HG03439 (cell line): Measurements from ENCODE around the gene FCMR.
"Not testable (repeated sequence)": the region's sequence is repeated elsewhere in the genome, so short reads cannot be mapped to it uniquely, and the experiment has no call there.

Source experiments
- ATAC-seq: cut with Tn5 transposase; IDR thresholded peaks from one replicate; pipeline ENCODE4 v1.9.1; 2021; ENCODE audit warnings: mild to moderate bottlenecking, moderate library complexity; ENCODE audit not compliant: unreplicated experiment

Gene FCMR

DNA sequence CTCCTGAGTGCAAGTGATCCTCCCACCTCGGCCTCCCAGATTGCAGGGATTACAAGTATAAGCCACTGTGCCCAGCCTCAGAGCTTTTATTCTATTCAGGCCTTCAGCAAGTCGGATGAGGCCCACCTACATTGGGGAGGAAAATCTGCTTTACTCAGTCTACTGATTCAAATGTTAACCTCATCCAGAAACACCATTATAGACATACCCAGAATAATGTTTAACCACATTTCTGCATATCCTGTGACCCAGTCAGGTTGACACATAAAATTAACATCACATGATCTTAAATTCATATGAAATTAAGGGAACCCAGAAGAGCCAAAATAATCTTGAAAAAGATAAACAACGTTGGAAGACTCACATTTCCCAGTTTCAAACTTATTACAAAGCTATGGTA lies 41.4 kb downstream of the FCMR start:
- ATAC-seq: no peak

DNA sequence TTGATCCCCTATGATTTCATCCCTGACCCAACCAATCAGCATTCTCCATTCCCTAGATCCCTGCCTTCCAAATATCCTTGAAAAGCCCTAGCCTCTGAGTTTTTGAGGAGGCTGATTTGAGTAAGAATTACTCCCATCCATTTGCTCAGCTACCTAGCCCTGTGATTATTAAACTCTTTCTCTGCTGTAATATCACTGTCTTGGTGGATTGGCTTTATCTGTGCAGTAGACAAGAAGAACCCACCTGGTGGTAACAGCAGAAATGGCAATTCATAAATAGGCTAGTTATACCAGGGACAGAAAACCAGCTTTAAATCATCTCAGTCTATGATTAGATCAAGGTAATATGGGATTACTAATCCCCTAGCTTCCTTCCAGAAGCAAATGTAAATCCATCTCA lies 43.3 kb downstream of the FCMR start:
- no peak for ATAC-seq

DNA sequence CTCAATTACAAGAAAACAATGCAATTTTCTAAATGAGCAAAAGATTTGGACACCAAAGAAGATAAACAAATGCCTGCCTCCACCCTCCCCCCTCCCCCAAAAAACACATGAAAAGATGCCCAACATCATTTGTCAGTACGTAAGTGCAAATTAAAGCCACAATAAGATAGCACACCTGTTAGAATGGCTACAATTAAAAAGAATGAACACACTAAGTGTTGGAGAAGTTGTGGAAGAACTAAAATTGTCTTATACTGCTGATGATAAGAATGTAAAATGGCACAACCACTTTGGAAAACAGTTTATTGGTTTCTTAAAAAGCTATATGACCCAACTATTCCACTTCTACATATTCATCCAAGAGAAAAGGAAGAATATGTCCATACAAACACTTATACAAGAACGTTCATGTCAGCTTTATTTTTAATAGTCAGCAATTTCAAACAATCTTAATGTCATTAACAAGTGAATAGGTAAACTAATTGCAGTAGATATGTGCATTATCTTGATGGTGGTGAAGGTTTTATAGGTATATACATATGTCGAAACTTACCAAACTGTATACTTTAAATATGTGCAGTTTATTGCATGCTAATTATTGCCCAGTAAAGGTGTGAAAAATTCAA lies 45.9 kb downstream of the FCMR start:
- no peak for ATAC-seq

DNA sequence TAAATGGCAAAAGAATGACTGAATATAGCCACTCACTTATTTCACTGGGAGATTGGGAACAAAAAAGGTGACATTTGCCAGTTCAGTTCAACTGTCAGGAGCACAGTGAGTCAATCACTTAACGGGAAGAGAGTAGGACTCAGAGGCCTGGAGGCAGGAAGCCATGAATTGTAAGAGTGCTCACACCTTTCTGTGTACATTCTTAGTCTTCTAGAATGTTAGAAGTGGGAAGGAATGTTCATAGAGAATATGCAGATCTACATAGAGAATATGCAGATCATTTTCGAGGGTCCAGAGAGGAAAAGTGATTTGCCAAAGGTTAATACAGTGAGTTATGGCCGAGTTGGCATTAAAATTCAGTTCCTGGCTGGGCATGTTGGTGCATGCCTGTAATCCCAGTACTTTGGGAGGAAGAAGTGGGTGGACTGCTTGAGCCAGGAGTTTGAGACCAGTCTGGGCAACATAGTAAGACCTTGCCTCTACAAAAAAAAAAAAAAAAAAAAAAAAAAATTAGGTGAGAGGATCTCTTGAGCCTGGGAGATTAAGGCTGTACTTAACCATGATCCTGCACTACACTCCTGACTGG lies 48.0 kb downstream of the FCMR start:
- ATAC-seq: no peak

DNA sequence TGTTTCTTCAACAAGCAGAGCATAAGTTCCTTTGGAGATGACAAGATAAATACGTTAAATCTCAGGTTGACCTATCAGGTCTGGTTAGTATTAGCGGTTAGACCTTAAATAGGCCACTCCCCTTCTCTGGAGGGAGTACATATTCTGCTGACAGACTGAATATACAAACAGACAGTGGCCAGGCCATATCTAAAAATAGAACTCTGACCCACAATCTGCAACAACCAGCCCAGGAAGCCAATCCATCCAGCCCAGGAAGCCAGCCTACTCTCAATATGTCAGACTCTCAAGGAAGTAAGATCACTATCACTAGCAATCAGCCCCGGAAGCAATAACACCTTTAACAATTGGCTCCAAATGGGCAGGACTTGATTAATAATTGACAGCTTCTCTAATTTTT lies 49.6 kb downstream of the FCMR start:
- ATAC-seq: no peak

DNA sequence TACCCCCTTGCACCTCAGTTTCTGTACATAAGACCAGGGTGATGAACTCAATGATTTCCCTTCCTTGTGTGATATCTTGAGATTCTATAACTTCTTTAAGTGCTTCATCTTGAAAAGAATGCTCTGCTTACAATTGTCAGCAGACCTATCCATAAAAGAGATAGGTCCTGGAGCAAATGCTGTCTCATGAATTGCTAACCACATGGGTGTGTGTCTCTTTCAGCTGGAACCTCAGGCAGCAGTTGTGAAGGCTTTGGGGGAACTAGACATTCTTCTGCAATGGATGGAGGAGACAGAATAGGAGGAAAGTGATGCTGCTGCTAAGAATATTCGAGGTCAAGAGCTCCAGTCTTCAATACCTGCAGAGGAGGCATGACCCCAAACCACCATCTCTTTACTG lies 53.5 kb downstream of the FCMR start:
- ATAC-seq: no peak

DNA sequence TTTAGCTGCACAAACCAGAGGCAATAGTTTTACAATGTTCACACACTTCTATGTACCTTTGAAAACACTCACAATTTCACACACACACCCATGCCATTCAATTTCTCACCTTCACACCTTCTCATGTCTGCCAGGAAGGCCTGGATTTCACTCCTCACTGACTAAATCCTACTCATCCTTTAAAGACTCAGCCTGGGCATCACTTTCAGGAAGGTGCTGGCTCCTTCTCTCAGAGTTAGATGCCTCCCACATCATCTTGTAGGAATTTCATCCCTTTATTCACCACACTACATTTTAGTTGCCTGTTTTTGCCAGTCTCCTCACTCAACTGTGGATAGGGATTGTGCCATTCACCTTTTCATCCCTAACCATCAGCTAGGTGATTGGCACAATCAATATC lies 54.0 kb downstream of the FCMR start:
- ATAC-seq: no peak

DNA sequence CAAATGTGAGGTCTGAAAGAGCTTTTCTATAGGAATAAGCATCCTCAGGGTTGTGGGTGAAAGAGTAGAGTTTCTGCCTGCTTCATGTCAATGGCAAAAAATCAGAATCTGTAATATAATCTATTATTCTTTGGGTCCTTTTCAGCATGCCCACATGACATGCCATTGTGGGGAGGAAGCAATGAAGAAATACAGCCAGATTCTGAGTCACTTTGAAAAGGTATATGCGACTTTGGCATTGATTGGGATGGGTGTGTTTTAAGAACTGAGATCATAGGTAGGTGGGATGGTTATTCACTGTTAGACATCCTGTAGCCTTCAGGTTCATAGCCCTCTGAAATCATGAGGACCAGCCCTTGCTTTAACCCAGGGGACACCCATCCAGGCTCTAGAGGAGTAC lies 54.5 kb downstream of the FCMR start:
- no peak for ATAC-seq

DNA sequence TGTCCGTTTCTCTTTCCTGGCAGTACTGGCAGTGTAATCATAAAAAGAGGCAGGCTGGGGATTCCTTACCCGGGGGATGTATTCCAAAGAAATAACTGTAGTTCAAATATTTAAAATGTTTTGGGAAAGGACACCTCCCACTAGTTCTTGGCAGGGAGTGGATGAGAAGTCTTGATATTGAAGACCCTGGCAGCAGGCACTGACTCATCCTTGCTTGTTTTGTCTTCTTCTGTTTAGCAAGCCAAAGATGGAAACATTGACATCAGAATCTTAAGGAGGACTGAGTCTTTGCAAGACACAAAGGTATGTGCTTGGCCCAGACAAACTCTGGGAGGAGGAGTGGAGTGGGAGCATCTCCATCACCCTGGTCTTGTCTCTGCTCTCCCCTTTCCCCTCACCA lies 55.7 kb downstream of the FCMR start:
- no peak for ATAC-seq

DNA sequence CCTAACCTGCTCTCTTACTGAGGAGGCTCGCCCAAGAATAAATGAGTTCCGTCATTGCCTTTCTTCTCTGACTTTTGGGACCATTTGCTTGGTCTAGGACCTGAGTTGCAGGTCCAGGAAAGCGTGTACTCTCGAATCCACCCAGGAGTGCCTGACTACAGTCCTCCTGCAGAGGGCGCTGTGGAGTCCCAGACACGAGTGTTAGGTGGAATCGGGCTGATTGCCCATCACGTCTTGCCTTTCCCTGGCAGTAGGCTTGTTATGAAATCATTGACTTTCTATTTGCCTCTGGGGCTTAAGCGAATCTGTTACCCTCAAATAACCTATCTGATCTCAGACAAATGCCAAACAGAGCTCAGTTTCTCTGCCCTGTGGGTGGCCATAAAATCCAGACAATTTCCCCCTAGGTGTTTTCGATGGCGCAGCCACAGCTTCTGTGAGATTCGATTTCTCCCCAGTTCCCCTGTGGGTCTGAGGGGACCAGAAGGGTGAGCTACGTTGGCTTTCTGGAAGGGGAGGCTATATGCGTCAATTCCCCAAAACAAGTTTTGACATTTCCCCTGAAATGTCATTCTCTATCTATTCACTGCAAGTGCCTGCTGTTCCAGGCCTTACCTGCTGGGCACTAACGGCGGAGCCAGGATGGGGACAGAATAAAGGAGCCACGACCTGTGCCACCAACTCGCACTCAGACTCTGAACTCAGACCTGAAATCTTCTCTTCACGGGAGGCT lies 56.6 kb downstream of the FCMR start, which contains the start of gene IL20:
TSS of gene IL20 (plus strand) at position 685 of the 733 bp plus-strand sequence. CDS start 230 bp downstream, outside the sequence.
- ATAC-seq: no peak

DNA sequence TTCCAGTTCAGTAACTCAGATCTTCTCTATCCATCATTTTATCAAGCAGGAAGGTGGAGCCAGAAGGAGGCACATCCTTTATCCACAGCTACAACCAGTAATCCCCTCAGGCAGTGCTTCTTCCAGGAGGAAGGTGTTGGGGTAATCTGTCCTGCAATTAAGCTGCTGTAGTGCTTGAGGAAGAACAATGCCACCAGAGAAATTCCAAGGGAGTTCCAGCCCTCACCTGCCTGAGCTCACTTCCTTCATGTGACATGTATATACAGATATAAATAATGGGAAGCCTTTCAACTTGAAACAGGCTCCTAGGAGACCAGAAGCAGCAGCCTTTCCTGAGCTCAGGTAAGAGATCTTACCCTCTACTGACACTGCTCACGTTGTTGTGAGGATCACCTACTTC lies 58.5 kb downstream of the FCMR start:
- no peak for ATAC-seq

DNA sequence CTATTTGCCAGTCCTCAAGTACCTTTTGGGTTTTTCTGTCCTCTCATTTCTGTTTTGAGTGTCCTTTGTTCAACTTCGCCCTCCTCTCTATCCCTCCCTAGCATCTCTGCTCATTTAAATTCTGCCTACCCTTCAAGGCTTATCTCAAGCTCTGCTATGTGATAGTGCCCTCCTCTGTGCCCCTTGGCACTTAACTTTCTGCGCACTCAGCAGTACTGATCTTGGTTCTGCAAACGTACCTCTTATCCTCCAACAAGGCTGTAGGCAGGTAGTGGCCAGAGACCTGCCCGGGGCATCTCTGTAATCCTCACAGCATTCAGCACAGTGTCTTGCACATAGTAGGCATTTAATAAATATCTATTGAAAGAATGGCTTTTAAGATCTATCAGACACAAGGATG lies 61.6 kb downstream of the FCMR start:
- no peak for ATAC-seq

DNA sequence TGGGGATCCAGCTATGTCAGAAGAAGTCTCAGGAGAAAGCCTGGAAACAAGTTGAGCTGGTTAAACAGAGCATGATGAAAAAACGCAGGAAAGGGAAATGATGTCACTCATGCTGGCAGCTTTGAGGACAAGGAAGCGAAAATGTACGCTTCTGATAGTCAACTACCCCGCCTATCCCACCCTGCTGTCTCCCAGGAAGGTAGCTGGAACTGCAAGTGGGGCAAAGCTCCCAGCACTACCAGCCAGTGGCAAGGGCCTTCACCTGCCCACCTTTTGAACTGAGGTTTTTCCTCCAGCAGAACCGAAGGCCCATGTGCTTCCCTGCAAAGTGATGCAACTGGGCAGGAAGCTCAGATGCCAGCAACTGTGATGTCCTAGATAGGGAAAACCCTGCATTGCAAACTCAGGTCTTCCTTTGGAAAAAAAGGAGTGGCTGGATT lies 62.6 kb downstream of the FCMR start:
- ATAC-seq: no peak

DNA sequence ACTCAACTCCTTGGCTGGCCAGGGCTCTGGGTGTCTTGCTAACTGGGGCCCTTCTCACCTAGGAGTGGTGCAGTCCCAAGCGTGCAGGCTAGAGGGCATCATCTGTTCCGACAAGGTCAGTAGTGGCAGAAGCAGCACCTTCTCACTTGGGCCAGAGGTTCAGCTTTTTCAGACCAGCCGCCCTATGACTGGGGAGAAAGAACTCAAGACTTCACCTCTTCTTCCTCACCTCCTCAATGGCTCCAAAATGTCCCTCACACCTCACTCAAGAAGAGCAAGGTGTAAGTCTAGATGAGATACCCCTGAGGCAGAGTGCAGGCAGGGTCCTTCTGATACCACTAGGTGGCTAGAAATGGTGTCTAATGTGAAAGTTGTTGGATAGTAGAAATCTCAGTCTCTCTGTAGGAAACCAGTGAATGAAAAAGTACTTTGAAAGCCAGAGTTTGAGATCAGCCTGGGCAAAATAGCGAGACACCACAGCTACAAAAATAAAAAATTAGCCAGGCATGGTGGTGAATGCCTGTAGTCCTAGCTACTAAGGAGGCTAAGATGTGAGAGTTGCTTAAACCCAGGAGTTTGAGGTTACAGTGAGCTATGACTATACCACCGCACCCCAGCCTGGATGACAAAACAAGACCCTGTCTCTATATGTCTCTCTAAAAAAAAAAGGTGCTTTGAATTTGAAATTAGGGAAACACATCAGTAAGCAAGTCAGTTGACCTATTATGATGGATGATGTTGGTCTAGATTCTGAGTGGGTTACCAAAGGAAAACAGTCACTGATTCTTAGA lies 64.9 kb downstream of the FCMR start:
- ATAC-seq: no peak

DNA sequence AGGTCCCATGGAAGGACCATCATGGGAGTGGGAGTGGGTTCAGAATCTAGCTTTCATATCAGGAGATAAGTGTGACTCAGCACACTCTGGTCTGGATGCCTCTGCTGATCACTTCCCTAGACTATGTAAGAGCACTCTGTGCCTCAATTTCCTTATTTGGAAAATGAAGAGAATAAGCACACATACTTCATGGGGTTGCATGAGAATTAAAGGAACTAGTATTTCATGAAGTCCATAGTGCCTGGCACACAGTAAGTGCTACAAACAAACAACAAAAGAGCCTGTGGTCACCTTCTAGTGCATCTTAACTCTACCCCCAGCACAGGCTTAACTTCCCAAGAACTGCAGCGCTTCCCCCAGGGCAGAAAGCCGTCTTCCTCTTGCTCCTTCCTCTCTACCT lies 65.9 kb downstream of the FCMR start:
- no peak for ATAC-seq

DNA sequence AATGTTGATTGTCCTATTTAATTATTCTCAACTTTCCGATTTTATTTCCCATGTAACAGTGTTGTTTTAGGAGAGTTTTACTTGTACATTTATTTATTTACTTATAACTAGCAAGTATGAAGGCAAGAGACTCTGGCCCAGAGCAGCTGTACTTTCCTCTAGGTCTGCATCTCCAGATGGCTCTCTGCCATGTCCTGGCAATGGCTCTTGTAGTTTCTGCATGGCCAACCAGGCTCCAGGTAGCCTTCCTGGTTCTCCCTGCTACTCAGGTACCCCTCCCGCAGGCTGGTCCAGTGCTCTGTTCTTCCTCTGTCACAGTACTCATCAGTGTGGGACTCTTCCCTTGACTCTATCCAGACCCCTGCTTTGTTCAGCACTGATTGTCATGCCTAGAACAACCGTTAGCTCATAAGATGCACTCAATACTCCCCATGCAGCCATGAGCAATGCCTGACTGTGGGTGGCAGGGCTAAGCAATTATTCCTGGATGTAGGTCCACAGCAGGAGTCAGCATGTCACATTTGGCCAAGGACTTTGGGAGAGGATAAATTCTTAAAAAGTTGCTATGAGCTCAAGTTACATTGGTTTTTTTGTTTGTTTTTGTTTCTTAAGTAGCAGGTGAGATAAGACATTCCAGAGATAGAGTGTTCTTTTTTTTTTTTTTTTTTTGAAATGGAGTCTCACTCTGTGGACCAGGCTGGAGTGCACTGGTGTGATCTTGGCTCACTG lies 67.2 kb downstream of the FCMR start:
- no peak for ATAC-seq

DNA sequence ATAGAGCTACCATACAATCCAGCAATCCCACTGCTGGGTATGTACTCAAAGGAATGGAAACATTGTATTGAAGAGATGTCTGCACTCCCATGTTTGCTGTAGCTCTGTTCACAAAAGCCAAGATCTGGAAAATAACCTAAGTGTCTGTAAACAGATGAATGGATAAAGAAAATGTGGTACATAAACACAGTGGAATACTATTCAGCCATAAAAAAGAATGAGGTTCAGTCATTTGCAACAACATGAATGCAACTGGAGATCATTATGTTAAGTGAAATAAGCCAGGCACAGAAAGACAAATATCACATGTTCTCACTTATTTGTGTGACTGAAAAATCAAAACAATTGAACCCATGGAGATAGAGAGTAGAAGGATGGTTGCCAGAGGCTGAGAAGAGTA lies 68.0 kb downstream of the FCMR start:
- not testable (repeated sequence) for ATAC-seq
